Posterior cingulate gyrus (tissue), 11 donors: ENCODE measurements around the gene FAM117B.

ENCODE experiments used
- DNase-seq, 10 donors: peaks; one replicate each; pipeline versions ENCODE4 v3.0.0 to v3.0.0-alpha.2; 2020 to 2021; ENCODE audit warnings: mixed read lengths in 3 of 10
- intact Hi-C: fragments of 100-400 bp; cut with DNase I; formaldehyde crosslinking; loops from one replicate; pipeline ENCODE4 v1.15.1; 2023

The FAM117B gene

DNA sequence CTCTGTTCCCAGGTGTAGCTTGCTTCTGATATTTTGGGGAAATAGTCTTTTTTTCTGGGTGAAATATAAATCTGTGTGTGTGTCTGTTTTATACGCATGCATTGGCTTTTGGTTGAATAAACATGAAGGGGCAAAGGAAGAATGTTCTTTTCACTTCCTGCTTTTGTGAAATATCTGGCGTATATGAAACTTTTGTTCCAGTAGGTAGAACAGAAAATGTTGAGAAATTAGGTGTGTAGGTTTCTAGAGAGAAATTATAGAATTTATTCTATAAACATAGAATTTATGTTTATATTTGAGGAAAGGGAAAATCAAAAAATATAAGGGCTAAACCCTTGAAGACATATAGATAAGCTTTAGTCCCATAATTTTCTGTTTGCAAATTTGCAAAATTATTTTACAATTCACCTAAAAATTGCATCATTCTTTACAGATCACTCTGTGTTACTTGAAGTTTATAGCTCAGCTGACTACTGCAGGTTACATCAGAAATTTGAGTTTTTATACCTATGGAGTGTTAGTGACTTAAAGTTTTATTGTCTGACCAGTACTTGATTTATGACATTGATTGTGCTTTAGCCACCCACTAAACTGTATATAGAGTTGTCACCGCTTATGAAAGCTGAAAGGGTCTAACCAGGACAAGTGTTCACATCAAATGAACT is 116.1 kb downstream of the FAM117B start:
- intact Hi-C loops: no loop called here

DNA sequence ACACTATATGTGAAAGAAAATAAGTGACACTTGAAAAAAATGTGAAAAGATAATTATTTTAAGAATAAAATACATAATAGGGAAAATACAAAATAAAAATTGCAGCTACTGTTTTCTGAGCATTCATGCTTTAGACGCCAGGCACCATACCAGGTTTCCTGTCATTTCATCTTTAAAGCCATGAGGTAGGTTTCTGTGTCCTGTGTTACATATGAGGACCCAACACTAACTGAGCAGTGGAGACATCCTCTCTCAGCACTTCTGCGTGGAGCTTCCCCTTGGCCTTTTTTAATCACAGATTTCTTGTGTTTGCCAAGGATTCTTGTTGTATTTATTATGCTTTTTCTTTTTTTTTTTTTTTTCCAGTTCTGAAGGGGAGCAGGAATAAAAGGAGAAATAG is 117.3 kb downstream of the FAM117B start:
- intact Hi-C loops: no loop called here

More for the DNA sequence above, 116.1 kb downstream of the FAM117B start:
- no peak for DNase-seq

DNA sequence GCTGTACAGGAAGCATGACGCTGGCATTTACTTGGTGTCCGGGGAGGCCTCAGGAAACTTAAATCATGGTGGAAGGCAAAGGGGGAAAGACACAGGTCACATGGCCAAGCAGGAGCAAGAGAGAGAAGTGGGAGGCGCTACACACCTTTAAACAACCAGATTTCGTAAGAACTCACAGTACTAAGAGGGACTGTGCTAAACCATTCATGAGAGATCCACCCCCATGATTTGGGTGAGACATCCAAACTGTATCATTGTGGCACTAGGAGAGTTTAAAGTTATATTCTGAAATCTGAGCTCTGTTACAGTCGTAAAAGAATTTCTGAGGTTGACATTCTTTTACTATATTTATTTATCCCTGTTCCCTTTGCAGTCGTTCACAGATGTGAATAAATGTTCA is 120.2 kb downstream of the FAM117B start:
- intact Hi-C loops: no loop called here
- no peak for DNase-seq

More for the DNA sequence above, 117.3 kb downstream of the FAM117B start:
- DNase-seq: no peak

DNA sequence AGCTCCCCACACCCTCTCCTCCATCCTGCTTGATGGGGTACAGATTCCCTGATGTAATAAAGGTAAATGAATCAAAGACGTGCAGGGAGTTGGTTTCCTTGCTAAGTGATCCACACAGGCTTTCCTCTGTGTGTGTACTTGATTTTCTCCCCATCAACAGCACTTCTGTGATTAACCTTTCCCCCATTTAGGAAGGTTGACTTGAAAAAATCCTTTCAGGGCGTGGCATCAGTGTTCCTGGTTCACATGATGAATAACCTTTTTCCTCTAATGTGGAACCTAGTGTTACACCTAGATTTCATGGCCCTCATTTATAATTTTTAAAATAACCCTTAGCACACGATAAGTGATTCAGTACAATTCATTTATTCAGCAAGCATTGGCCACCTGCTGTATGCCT is 121.8 kb downstream of the FAM117B start:
- DNase-seq: no peak
- intact Hi-C loops: no loop called here

GRCh38 chr2:202757339-202757738 is 122.6 kb downstream of the FAM117B start:
- no peak for DNase-seq
- intact Hi-C loops: no loop called here

DNA sequence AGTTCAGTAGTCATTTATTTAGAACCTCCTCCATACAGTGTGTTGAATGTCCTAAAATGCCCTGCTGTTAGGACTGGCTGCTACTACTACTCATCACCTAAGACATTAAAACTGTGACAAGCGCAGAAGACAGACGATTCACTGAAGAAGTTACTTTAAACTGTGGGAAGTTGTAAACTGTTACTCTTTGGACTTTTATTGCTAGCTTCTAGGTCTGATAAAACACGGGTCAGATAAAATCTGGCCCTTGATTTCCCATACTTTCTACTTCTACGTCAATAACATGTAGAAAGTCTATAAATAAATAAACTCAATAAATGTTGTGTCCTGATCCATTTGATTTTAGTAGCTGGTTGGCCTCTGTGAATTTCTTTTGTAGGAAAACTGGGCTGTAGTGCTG is 123.4 kb downstream of the FAM117B start:
- no peak for DNase-seq
- intact Hi-C loops: no loop called here

- intact Hi-C loops: no loop called here
- no peak for DNase-seq
Measured at GRCh38 chr2:202758604-202759003, 123.8 kb downstream of the FAM117B start.

DNA sequence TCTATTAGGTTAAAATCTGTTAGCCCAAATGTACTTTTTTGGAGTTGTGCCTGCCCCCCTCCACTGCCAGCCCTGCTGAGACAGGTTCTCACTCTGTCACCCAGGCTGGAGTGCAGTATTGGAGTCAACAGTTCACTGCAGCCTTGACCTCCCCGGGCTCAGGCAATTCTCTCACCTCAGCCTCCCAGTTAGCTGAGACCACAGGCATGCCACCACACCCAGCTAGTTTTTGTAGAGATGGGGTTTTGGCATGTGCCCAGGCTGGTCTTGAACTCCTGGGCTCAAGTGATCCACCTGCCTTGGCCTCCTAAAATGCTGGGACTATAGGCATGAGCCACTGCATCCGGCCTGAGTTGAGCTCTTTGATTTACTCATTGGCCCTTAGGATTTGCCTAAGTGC is 126.1 kb downstream of the FAM117B start:
- DNase-seq: no peak
- intact Hi-C loops: no loop called here

DNA sequence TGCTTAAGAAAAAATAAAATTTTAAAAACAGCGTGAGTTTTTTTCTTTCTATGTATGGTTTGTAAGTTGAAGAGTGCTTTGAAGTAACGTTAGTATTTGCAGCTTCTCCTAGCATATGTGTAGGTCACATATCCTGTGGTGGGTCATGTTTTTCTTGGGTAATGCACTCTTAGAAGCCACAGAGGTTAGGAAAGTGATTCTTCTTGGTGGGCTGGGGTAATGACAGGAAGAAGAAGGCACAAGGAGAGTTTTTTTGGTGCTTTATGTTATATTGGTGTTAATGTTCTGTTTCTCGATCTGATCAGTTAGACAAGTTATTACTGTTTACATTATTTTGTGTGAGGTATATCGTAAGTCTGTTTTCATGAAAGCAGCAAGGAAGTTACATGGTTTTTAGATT is 127.8 kb downstream of the FAM117B start:
- DNase-seq: no peak

GRCh38 chr2:202763916-202764315 is 129.1 kb downstream of the FAM117B start:
- DNase-seq: no peak
- intact Hi-C loops: no loop called here

More for the DNA sequence above, 127.8 kb downstream of the FAM117B start:
- intact Hi-C loops: no loop called here

DNA sequence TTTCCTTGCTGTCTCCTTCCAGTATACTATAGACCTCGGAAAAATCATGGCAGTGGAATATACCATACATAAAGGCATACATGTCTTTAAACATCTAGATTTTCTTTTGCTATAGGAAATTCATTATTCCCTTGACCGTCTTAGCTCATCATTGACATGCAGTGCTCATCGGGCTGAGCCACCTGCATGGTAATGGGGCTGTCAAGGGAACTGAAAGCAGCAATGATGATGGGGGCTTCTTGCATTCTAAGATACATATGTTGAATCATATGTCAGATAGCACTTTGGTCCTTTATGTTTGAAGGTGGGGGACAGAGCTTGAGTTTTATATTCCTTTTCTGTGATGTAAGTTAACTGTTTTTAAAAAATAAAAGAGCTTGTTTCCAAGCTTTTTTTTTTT is 130.2 kb downstream of the FAM117B start:
- no peak for DNase-seq
- intact Hi-C loops: no loop called here

DNA sequence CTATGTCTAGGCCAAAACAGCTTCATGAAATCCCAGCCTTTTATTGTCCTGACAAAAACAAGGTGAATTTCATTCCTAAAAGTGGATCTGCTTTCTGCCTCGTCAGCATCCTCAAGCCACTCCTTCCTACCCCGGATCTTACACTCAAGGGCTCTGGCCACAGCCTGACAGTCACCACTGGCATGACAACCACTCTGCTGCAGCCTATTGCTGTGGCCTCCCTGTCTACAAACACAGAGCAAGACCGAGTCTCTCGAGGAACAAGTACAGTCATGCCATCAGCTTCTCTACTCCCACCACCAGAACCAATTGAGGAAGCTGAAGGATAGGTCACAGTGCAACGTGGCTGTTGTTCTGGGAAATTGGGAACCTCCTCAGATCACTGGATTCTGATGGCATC is 130.7 kb downstream of the FAM117B start:
- DNase-seq: no peak
- intact Hi-C loops: no loop called here

GRCh38 chr2:202768273-202768672 is 133.5 kb downstream of the FAM117B start:
- no peak for DNase-seq
- intact Hi-C loops: no loop called here

DNA sequence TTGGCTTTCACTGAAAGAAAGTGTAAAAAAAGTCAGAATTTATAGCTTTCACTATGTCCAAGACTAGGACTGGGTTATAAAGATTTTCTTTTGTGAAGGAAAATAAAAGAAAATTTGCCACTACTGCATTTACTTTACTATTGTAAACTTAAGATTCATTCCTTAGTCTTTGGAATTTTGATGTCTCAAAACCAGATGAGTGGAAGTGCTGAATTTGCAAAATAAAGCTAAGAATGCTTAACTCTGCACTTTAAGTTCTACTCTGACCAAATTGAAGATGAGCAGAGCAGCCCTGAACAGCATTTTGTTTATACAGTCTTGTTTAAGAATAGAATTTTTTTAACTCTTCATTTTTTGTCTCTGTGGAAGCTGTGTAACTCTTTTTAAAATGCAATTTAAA is 134.4 kb downstream of the FAM117B start:
- intact Hi-C loops: no loop called here
- no peak for DNase-seq

DNA sequence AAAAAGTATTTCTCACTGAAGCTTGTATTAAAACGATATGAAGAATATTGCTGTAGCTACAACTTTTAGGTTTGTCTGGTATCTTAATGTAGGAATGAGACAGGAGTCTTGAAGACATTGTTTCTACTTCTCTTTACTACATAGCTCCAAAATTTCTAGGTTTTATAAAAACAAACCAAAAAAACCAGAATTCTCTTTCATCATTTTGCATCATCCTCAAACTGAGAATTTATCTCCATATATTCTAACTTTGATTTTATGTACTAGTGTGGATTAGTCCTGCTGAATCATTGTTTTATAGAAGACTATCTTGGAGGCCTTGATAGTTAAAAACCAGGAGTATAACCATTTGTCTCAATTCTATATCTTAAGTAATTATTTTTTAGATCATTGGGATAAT is 136.6 kb downstream of the FAM117B start:
- intact Hi-C loops: no loop called here

DNA sequence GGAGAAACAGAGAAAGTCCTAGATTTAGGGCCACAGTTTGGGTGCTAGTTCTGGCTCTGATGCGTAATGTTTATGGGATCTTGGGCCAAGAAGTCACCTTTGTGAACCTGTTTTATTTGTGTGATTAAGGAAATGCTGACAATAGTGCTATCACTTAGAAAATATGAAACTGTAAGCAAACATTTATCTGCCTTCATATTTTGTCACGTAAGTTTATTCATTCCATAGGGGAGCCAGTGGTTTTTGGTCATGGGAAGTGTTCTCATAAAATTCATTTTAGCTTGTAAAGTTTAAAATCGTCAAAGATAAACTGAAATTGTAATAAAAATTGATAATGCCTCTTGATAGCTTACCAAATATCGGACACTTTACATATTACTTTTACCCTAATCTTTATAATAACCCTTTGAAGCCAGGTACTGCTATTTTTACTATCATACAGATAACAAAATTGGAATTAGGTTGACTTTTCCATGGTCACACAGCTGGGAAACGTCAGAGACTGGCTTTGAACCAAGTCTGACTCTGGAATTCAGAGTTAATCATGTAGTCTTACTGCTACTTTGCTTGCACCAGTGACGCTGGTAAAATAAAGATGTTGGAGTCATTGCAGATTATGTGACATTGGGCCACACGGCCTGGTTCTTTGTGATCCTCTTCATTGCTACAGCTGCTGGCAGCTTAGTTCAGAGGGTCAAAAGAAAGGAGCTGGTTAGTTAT is 137.1 kb downstream of the FAM117B start:
- intact Hi-C loops: no loop called here
- DNase-seq: no peak

More for the DNA sequence above, 136.6 kb downstream of the FAM117B start:
- no peak for DNase-seq

GRCh38 chr2:202773301-202773973 is 138.7 kb downstream of the FAM117B start:
- intact Hi-C loops: no loop called here
- no peak for DNase-seq

DNA sequence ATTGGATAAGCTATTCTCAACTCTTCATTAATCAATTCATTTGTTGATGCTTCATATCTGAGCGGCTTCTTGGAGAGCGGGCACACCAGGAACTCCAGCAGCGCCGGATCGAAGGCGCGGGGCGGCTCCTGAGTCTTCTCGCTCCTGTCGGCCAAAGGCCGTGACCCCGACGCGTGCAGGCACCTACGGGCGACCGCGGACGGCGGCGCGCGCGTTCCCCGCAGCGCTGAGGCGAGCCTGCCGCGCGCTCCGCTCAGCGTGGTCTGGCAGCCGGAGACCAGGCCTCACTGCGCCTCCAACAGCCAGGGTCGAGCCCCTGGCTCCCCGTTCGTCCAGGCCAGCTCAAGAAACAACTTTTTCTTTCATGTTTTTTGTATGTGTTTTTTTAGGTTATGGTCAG is 139.3 kb downstream of the FAM117B start:
- intact Hi-C loops: no loop called here
- DNase-seq: no peak

DNA sequence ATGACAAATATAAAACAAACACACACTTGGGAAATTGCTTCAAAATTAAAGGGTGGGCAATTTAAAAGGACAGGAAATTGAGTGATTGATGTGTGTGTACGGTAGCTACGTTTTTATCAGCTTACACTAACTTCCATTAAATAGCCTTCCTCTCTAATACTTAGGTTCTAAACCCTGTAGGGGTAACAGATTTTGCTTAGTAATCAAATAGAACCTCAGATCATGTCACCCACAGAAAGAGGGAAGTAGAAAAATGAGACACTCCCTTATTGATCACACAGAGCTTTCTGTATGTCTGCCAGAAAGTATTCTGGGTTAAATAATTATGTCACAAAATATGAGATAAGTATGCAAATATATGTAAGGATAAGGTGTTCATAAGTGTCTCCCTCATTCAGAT is 143.4 kb downstream of the FAM117B start:
- DNase-seq: no peak
- intact Hi-C loops: no loop called here

DNA sequence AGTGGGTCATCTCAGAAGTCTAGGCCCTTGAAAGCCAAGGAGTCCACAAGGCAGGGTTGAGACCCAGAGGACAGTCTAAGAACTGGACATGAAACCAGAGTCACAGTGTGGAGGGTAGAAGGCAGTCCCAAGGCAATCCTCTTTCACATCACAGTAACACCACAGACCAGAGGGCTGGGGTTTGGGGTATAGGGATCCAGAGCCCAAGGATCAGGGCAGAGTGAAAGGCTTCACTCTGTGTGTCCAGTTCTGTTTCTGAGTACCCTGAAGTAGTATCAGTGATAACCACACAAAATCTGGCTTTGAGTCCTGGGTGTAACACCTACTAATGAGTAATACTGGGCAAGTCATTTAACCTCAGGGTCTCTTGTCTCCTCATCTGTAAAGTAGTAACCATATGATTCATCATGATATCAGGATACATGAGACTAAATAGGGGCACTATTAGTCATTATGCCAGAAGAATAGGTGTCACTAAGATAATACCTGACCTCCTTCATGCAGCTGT is 145.8 kb downstream of the FAM117B start:
- no peak for DNase-seq
- intact Hi-C loops: no loop called here

- DNase-seq: no peak
Measured at GRCh38 chr2:202782940-202783558, 148.3 kb downstream of the FAM117B start.

More at GRCh38 chr2:202782940-202783558, 148.3 kb downstream of the FAM117B start:
- intact Hi-C loops: no loop called here
